Hindlimb muscle (tissue), 1 donor: ENCODE measurements around the gene OSTC. TPM values are rescaled to one million over a fixed set of nuclear protein-coding genes. Genes with fewer than 3 reads are reported as not detected.

Experiments used
- DNase-seq: peaks from one replicate; pipeline ENCODE4 v3.0.0-alpha.2; 2013
- polyA plus RNA-seq: library from polyadenylated mRNA; unstranded; fragments of 120-200 nt; gene quantifications from one replicate; pipeline ENCODE4 v1.2.1, GENCODE V29; 2013; ENCODE audit not compliant: insufficient read length

Gene OSTC
- polyA plus RNA-seq, 1 donor = 127 TPM

DNA sequence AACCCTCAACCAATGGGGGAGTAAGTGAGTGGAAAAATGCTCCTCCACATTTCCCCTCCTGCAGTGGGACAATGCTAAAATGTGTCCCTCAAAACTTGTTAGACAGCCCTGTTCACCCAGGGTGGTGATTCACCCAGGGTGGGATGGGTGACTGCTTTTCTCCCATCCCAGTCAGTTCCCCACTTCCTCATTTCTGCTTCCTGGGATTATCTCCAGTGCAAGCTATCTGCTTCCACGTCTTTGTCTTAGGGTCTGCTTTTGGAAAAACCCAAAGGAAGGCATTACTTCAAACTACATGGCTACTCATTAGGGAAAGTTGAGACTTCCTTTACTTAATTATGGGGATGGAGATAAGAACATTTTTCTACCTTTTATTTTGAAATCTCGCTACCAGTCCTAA is 67.0 kb downstream of the OSTC start:
- no peak for DNase-seq

Other genes starting within 250 kb of the OSTC start
- 1,760 TPM for gene RPL34, start 30.0 kb upstream of the OSTC start, polyA plus RNA-seq
- gene ETNPPL, start 112.5 kb downstream of the OSTC start, polyA plus RNA-seq = not detected